Naive B cell (primary cell): ENCODE measurements around the gene WNT7A. TPM values are rescaled to one million over a fixed set of nuclear protein-coding genes. Genes with fewer than 3 reads are reported as not detected.

Experiments used
- ATAC-seq, 2 donors: fragments of 150-1000 bp; cut with Tn5 transposase; 2 replicates each; pipeline ENCODE4 v1.10.0; 2021; ENCODE audit warnings: low read depth in 2 of 2, mild to moderate bottlenecking in 2 of 2, moderate library complexity in 2 of 2
- DNase-seq: peaks from one replicate; pipeline ENCODE4 v3.0.0; 2022
- H3K27ac Mint-ChIP-seq, 6 donors: one replicate each; pipeline ENCODE4 v1.8.0; 2020 to 2022; ENCODE audit warnings: mild to moderate bottlenecking in 6 of 6, mixed read lengths in 6 of 6, moderate library complexity in 5 of 6, inconsistent platforms in 2 of 6
- H3K27me3 Mint-ChIP-seq, 3 donors: one replicate each; pipeline ENCODE4 v1.8.0; 2021 to 2022; ENCODE audit warnings: mixed read lengths in 3 of 3, mild to moderate bottlenecking in 1 of 3
- H3K36me3 Mint-ChIP-seq, 2 donors: one replicate each; pipeline ENCODE4 v1.8.0; 2020 to 2022; ENCODE audit warnings: mixed read lengths in 2 of 2, inconsistent platforms in 1 of 2, mild to moderate bottlenecking in 1 of 2
- H3K4me1 Mint-ChIP-seq, 3 donors: one replicate each; pipeline ENCODE4 v1.8.0; 2020 to 2022; ENCODE audit warnings: mixed read lengths in 3 of 3, inconsistent platforms in 1 of 3, mild to moderate bottlenecking in 1 of 3, moderate library complexity in 1 of 3
- H3K4me3 Mint-ChIP-seq, 8 donors: one replicate each; pipeline ENCODE4 v1.8.0; 2020 to 2022; ENCODE audit warnings: mild to moderate bottlenecking in 8 of 8, mixed read lengths in 8 of 8, moderate library complexity in 8 of 8, inconsistent platforms in 2 of 8
- H3K9me3 Mint-ChIP-seq, 7 donors: one replicate each; pipeline ENCODE4 v1.8.0; 2020 to 2022; ENCODE audit warnings: mixed read lengths in 7 of 7, mild to moderate bottlenecking in 5 of 7, inconsistent platforms in 2 of 7, moderate library complexity in 1 of 7
- polyA plus RNA-seq, 6 donors: library from polyadenylated mRNA; unstranded; fragments of 300-500 nt; fragmentation: Illumina TruSeq; gene quantifications; one replicate each; pipeline ENCODE4 v1.2.3, GENCODE V29; 2021; ENCODE audit warnings: low read depth in 6 of 6

WNT7A gene
- polyA plus RNA-seq, 6 donors from 2014 or later, result not detected

DNA sequence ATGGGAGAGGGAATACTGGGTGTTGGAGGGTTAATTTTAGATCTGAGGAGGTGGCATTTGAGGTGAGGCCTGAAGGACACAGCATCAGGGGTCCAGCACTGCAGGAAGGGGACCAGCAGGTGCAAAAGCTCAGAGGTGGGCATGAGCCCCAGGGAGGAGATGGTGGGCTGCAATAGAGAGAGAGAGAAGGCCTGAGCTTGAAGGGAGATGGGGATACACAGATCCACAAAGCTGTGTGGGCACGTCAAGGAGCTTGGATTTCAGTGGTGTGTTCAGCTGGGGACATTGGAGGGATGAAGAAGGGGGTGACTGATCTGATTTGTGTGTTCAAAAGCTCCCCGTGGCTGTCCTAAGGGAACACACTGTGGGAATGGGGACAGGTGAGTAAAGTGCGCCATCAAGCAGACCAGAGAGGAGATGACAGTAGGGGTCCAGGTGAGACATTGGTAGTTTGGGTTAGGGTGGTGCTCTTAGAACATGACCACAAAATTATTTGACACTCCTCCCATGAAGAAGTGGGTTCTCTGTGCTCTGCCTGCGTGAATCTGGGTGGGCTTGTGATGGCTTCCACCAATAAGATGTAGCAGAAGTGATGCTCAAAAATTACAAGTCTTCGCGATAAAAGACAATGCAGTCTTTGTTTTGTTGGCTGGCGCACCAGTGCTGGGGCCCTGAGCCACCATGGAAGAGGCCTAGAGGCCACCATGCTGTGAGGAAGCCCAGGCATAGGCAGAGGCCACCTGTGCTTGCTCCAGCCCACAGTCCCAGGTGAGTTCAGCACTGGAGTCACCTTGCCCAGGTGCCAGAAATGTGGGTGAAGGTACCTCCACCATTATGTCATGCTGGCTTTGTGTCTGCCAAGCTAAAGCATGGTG is 1.9 kb upstream of the WNT7A start:
- peaks cover 7 to 8% of the 10 kb centered on the region in 2 donors for H3K36me3 Mint-ChIP-seq
- H3K27ac Mint-ChIP-seq, result no peak overlapping the region
- H3K9me3 Mint-ChIP-seq, result peaks cover 0 to 6% (median 2%) of the 10 kb centered on the region in 7 donors
- peaks cover 45 to 74% (median 73%) of the 10 kb centered on the region in 3 donors for H3K27me3 Mint-ChIP-seq
- DNase-seq (no peak), ATAC-seq (no peak)
- H3K4me1 Mint-ChIP-seq, result peaks cover 4 to 17% (median 12%) of the 10 kb centered on the region in 3 donors
- peak overlapping the region in 5 of 8 donors; percentile 4 to 71 (median 21) for H3K4me3 Mint-ChIP-seq

DNA sequence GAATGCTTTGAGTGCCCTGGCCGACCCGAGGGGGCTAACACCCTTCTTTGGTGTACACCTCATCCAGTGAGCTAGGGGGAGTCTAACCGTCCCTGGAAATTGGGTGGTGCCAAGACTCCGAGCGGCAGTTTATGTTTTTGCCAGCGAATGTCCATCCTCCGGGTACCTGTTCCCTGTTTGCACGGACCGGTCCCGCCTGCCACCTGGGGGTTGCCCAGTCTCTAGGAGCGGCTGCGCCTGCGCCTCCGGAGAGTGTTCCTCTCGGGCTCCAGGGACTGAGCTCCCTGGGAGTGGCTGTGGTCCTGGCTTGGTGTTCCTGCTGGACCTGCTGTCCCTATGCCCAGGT is 913 bp upstream of the WNT7A start:
- peaks cover 4 to 17% (median 12%) of the 10 kb centered on the region in 3 donors for H3K4me1 Mint-ChIP-seq
- H3K27ac Mint-ChIP-seq, result no peak overlapping the region
- H3K4me3 Mint-ChIP-seq, result peak overlapping the region in 3 of 8 donors; percentile 2 to 63 (median 9)
- peaks cover 0 to 6% (median 2%) of the 10 kb centered on the region in 7 donors for H3K9me3 Mint-ChIP-seq
- ATAC-seq, result no peak
- H3K36me3 Mint-ChIP-seq, result peaks cover 7 to 8% of the 10 kb centered on the region in 2 donors
- peaks cover 52 to 82% (median 80%) of the 10 kb centered on the region in 3 donors for H3K27me3 Mint-ChIP-seq
- no peak for DNase-seq

DNA sequence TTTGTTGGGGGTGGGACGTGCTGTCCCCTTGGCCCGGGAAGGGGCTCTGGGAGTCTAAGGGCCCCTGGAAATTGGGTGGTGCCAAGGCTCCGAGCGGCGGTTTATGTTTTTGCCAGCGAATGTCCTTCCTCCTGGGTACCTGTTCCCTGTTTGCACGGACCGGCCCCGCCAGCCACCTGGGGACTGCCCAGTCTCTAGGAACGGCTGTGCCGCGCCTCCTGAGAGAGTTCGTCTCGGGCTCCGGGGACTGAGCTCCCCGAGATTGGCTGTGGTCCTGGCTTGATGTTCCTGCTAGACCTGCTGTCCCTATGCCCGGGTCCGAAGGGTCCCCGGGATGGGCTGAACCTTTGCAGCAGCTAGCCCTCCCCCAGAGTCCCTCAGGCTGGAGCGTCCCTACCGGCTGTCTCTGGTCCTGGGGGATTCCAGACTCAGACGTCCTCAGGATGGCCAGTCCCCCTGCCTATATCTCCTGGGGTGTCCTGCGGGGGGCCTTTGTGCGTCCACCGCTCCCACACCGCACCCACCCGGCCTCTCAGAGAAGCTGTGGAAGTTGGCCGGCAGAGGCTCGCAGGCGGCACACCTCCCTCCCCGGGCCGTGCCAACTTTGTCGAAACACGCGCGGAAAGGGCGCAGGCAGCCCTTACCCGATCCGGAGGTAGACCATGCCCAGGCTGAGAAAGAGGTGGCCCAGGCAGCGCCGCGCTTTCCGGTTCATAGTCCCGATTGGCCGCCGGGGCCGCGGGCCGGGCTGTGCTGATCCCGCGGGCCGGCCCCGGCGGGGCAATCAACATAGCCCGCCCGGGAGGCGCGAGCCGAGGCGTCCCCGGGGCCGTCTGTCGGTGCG is 547 bp downstream of the WNT7A start:
- peaks cover 7 to 8% of the 10 kb centered on the region in 2 donors for H3K36me3 Mint-ChIP-seq
- H3K4me3 Mint-ChIP-seq, result peak overlapping the region in 7 of 8 donors; percentile 60 to 84 (median 81)
- peaks cover 4 to 17% (median 12%) of the 10 kb centered on the region in 3 donors for H3K4me1 Mint-ChIP-seq
- DNase-seq (no peak), ATAC-seq (peak in 1 of 2 donors; percentile 18)
- peaks cover 0 to 6% (median 2%) of the 10 kb centered on the region in 7 donors for H3K9me3 Mint-ChIP-seq
- no peak overlapping the region for H3K27ac Mint-ChIP-seq
- H3K27me3 Mint-ChIP-seq, result peaks cover 51 to 82% (median 80%) of the 10 kb centered on the region in 3 donors

DNA sequence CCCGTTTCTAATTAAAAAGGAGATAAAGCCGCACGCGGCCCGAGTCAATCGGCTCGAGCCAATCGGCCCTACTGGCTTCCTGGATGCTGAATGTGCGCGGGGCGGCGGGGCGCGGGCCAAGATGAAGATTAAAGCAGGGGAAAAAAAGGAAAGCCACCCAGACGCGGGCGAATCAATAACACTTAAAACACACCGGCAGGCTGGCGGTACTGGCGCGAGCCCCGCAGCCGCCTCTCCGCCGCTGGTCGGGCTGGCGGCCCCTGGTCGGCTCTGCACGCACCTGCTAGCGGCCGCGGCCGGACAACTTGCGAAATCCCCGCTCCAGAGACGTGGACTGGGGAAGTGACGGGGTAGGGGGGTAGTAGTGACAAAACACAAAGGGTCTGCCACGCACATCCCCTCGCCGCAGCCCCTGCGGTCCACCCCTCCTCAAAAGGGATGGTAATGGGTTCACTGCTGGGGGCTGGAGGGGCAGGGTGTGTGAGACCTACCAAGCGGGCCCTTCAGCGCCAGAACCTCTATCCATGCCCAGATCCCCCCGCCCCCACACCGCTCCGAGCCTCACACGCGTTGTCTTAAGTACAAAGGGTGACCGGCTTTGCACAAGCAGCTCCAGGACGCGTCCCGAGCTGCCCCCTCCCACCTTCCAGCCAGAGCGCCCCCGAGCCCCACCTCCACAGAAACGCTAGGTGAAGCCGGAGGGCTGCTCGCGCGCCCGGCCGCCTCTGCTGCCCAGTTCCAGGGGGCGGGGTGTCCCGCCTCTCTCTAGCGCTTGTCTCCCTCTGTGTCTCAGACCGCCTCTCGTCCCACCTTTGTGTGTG is 1.4 kb downstream of the WNT7A start:
- ATAC-seq (no peak), DNase-seq (no peak)
- peak overlapping the region in 7 of 8 donors; percentile 57 to 84 (median 81) for H3K4me3 Mint-ChIP-seq
- peaks cover 47 to 82% (median 80%) of the 10 kb centered on the region in 3 donors for H3K27me3 Mint-ChIP-seq
- peaks cover 0 to 6% (median 2%) of the 10 kb centered on the region in 7 donors for H3K9me3 Mint-ChIP-seq
- no peak overlapping the region for H3K27ac Mint-ChIP-seq
- peaks cover 7 to 8% of the 10 kb centered on the region in 2 donors for H3K36me3 Mint-ChIP-seq
- peaks cover 4 to 17% (median 12%) of the 10 kb centered on the region in 3 donors for H3K4me1 Mint-ChIP-seq

DNA sequence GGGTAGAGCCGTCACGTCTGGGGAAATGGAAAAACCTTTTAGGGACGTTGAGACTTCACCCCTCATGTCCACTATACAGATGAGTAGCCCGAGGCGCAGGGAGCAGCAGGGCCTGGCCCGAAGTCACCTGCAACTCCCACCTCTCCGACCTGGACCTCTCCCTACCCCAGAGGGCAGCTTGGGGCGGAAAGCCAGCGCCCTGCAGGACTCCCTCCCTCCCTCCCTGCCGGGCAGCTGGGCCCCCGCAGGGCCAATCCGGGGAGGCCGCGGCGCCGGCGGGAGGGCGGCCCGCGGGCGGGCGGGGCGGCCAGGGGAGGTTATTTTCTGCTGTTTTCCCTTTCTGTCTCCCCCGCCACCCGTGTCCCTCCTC is 2.0 kb downstream of the WNT7A start:
- Mint-ChIP-seq H3K4me1 (peaks cover 4 to 17% (median 12%) of the 10 kb centered on the region in 3 donors), H3K27me3 (peaks cover 45 to 81% (median 80%) of the 10 kb centered on the region in 3 donors), H3K36me3 (peaks cover 7 to 8% of the 10 kb centered on the region in 2 donors), H3K9me3 (peaks cover 0 to 6% (median 2%) of the 10 kb centered on the region in 7 donors), H3K27ac (no peak overlapping the region), H3K4me3 (peak overlapping the region in 7 of 8 donors; percentile 31 to 81 (median 57))
- ATAC-seq, result no peak
- DNase-seq, result no peak

DNA sequence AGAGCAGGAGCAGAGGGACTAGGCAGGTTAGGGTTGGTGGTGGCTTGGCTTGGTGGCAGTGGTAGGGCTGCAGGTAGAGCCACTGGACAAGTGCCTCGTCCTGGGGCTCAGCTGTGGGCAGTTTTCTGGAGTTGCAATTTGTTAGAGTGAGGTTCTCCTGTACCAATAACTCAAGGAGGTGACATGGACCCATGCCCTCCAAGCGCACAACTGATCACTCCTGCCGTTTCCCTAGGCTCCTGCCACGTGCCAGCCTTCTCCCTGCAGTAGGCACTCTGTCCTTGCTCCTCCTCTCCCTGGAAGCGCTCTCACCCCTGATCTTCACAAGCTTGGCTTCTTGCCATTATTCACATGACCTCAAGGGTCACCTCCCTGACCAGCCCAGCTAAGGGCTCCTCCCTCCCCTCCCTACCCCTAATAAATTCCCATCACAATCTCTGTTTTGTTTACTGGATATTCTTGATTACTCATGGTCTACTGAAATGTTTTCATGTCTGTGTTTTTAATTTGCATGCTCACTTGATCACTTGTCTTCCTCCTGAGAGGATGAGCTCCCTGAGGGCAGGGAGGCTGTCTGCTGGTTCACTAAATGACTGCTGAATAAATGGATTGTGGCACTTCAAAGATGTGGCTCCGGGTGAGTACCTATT is 3.3 kb downstream of the WNT7A start:
- no peak overlapping the region for H3K4me3 Mint-ChIP-seq
- no peak overlapping the region for H3K27ac Mint-ChIP-seq
- peaks cover 4 to 15% (median 12%) of the 10 kb centered on the region in 3 donors for H3K4me1 Mint-ChIP-seq
- ATAC-seq (no peak), DNase-seq (no peak)
- H3K9me3 Mint-ChIP-seq, result peaks cover under 1 to 10% (median 4%) of the 10 kb centered on the region in 7 donors
- H3K36me3 Mint-ChIP-seq, result peaks cover 4 to 5% of the 10 kb centered on the region in 2 donors
- H3K27me3 Mint-ChIP-seq, result peaks cover 44 to 79% (median 78%) of the 10 kb centered on the region in 3 donors

DNA sequence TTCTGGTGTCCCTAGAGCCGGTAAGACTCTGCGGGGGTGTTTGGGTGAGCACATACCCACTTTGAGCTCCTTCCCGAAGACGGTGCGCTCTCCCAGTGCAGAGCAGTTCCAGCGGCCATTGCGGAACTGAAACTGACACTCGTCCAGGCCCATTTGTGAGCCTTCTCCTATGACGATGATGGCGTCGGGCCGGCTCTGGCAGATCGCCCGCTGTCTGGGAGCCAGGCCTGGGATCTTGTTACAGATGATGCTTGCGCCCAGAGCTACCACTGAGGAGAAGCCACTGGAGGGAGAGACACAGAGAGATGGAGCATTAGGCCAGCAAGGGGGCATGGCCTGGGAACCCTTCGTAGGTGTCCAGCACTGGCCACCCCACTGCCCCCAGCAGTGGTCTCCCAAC is 5.0 kb downstream of the WNT7A start:
- ATAC-seq (no peak), DNase-seq (no peak)
- H3K4me1 Mint-ChIP-seq, result peaks cover 4 to 12% (median 11%) of the 10 kb centered on the region in 3 donors
- H3K4me3 Mint-ChIP-seq, result no peak overlapping the region
- no peak overlapping the region for H3K27ac Mint-ChIP-seq
- H3K9me3 Mint-ChIP-seq, result peaks cover 4 to 15% (median 9%) of the 10 kb centered on the region in 7 donors
- H3K36me3 Mint-ChIP-seq, result no peaks in the 10 kb centered on the region
- peaks cover 38 to 73% (median 72%) of the 10 kb centered on the region in 3 donors for H3K27me3 Mint-ChIP-seq

DNA sequence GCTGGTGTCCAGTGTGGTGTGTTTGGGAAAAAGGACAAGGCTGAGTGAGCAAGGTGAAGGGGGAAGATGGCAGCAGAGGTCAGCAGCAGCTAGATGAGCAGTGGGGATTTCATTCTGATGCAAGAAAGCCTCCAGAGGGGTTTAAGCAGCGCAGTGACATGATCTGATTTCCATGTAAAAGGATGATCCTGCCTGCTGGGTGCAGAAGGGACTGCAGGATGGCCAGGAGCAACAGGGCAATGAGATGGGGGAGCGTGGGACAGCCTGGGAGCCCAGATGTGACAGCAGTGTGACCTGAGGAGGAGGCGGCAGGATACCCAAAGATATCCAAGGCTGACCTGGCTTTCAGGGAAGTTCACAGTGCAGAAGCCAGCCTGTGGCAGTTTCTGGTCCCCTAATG is 6.1 kb downstream of the WNT7A start:
- Mint-ChIP-seq H3K27ac (peak overlapping the region in 1 of 6 donors; percentile 51), H3K36me3 (peaks cover 0 to 4% of the 10 kb centered on the region in 2 donors), H3K4me1 (peaks cover 4 to 9% (median 5%) of the 10 kb centered on the region in 3 donors), H3K4me3 (no peak overlapping the region), H3K27me3 (peaks cover 38 to 78% (median 69%) of the 10 kb centered on the region in 3 donors), H3K9me3 (peaks cover 6 to 16% (median 9%) of the 10 kb centered on the region in 7 donors)
- ATAC-seq (no peak), DNase-seq (no peak)

DNA sequence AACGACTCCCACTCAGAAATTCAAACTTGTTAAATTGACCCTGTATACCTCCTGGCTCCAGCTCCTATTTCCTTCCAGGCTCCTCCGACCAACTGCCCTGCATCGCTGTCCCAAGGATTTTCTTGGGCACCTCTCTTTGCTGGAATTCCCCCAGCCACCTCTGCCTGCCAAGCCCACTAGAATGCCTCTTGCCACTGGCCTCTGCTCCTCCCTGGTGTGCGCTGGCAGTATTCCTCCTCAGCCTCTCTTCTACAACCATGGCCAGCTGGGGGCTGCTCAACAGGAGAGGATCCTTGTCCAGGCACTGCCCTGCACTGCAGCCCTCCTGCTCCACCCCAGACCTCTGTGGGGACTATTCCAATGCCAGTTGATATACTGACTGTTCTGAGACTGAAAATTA is 7.4 kb downstream of the WNT7A start:
- Mint-ChIP-seq H3K9me3 (peaks cover 6 to 17% (median 9%) of the 10 kb centered on the region in 7 donors), H3K36me3 (peaks cover 0 to 13% of the 10 kb centered on the region in 2 donors), H3K4me3 (no peak overlapping the region), H3K27me3 (peaks cover 34 to 79% (median 64%) of the 10 kb centered on the region in 3 donors), H3K4me1 (peaks cover 0 to 6% (median 0%) of the 10 kb centered on the region in 3 donors), H3K27ac (peak overlapping the region in 1 of 6 donors; percentile 20)
- no peak for DNase-seq
- ATAC-seq, result no peak

DNA sequence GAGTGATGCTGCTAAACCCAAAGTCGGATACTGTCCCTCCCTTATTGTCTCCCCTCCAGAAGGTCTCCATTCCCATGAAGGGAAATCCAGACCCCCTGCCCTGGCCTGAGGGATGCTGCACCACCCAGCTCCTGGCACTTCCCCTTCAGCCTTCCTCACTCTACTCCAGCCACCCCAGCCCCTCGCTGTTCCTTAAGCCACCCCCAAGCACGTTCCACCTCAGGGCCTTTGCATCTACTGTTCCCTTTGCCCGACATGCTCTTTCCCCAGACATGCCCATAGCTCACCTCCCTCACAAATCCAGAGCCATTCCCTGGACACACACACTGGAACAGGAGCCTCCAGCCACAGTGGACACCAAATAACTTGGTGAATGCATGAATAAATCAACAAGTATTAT is 8.1 kb downstream of the WNT7A start:
- H3K4me1 Mint-ChIP-seq, result peaks cover 0 to 6% (median 0%) of the 10 kb centered on the region in 3 donors
- no peak overlapping the region for H3K4me3 Mint-ChIP-seq
- DNase-seq, result no peak
- H3K9me3 Mint-ChIP-seq, result peaks cover 6 to 17% (median 9%) of the 10 kb centered on the region in 7 donors
- H3K36me3 Mint-ChIP-seq, result peaks cover 0 to 13% of the 10 kb centered on the region in 2 donors
- H3K27me3 Mint-ChIP-seq, result peaks cover 30 to 76% (median 63%) of the 10 kb centered on the region in 3 donors
- no peak for ATAC-seq
- H3K27ac Mint-ChIP-seq, result no peak overlapping the region

DNA sequence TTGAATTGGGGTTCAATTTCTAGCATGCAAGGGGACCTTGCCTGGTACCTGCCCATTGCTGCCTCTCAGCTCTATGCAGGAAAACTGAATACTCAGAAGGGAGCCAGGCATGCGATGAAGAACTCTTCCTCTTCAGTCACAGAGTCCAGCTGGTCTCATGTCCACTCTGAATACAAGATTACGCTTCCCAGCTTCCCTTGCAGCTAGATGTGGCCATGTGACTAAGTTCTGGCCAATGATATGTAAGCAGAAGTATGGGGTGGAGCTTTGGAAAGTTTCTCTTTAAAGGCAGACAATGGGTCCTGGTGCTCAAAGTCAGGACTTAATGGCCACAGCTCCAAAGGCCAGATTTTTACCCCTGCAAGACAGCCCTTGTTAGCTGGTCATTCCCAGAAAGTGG is 9.0 kb downstream of the WNT7A start:
- Mint-ChIP-seq H3K27me3 (peaks cover 31 to 76% (median 62%) of the 10 kb centered on the region in 3 donors), H3K9me3 (peaks cover 6 to 17% (median 9%) of the 10 kb centered on the region in 7 donors), H3K4me3 (no peak overlapping the region), H3K36me3 (peaks cover 6 to 13% of the 10 kb centered on the region in 2 donors), H3K4me1 (peaks cover 0 to 6% (median 0%) of the 10 kb centered on the region in 3 donors), H3K27ac (no peak overlapping the region)
- ATAC-seq (no peak), DNase-seq (no peak)

DNA sequence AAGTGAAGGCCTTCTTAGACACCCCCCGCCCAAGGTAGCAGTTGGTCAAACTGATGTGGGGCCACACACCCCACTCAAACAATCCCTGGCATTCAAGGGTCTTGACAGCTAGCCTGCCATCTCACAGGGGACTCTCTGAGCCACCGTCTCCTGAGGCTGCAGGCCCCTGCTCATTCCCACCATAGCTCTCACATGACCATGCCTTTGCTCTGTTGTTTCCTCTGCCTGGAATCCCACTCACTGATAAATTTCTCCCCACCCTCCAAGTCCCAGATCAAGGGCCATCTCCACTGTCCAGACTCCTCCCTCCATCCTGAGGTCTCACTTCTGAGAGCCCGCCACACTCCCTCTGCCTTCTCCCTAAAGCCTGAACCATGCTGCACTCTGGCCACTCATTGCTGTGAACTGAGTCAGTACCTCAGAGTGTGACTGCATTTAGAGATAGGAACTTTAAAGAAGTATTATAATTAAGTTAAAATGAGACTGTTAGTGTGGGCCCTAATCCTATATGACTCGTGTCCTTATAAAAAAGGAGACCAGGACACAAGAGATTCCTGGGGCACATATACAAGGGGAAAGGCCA is 10.0 kb downstream of the WNT7A start:
- no peak for DNase-seq
- H3K4me3 Mint-ChIP-seq, result no peak overlapping the region
- peaks cover 28 to 75% (median 61%) of the 10 kb centered on the region in 3 donors for H3K27me3 Mint-ChIP-seq

More for the DNA sequence above, 10.0 kb downstream of the WNT7A start:
- Mint-ChIP-seq H3K9me3 (peaks cover 6 to 17% (median 9%) of the 10 kb centered on the region in 7 donors), H3K36me3 (peaks cover 6 to 13% of the 10 kb centered on the region in 2 donors), H3K27ac (peak overlapping the region in 2 of 6 donors; percentile 27 to 39), H3K4me1 (peaks cover 0 to 6% (median 0%) of the 10 kb centered on the region in 3 donors)
- no peak for ATAC-seq
